GM21526 (cell line): ENCODE results near the gene ATAD3C.
"Not testable (repeated sequence)": the region's sequence is repeated elsewhere in the genome, so short reads cannot be mapped to it uniquely, and the experiment has no call there.

Experiments used
- ATAC-seq: cut with Tn5 transposase; IDR thresholded peaks from one replicate; pipeline ENCODE4 v1.9.1; 2021; ENCODE audit warnings: moderate library complexity; ENCODE audit not compliant: unreplicated experiment, low FRiP score

Gene ATAD3C

GRCh38 chr1:1440262-1441001, 9.1 kb upstream of the ATAD3C start:
- no peak for ATAC-seq

GRCh38 chr1:1441002-1441888, 8.2 kb upstream of the ATAD3C start:
- ATAC-seq = no peak

GRCh38 chr1:1442069-1442770, 7.3 kb upstream of the ATAD3C start:
- ATAC-seq = no peak

GRCh38 chr1:1446631-1447030, 2.9 kb upstream of the ATAD3C start:
- ATAC-seq = not testable (repeated sequence)

DNA sequence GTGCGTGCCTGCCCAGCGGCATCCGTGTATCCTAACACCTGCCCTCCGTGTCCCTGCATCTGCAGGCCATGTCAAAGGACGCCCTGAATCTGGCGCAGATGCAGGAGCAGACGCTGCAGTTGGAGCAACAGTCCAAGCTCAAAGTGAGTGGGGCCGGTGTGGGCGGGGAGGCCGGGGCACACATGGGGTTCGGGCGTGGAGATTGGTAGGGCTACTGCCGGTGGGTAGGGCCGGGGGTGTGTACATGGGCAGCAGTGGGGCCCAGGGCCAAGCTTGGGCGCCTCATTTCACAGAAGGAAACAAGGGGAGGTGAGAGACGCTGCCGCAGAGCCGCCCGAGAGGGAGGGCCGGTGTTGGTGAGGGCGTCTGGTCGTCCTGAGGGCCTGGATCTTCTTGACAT, 1.1 kb downstream of the ATAD3C start:
- ATAC-seq = not testable (repeated sequence)

DNA sequence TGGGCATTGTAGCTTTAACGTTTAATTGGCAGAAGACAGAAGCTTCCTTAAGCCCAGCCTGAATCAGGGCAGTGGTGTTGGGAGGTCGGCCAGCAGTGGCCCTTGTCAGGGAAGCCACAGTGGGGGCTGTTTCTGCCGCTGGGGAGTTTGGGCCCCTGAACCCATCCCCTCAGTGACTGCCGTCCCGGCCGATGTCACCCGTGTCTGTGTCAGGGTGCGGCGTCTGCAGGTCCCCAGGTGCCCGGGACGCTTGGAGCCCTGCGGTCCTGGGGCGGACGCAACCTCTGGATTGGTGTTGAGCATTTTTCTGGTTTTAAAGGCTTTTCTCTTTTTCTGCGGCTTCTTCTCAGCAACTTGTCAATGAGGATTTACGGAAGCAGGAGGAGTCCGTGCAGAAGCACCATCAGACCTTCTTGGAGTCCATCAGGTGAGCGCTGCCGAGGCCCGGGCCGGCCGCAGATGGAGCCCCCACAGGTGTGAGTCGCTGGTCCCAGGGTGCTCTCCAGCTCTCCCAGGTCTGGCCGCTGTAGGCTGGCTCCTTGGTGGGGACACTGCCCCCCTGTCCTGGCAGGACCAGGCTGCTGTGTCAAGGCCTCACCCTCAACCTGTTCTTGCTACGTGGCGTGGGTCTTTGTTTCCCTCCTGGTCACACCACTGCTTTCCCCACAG, 2.3 kb downstream of the ATAD3C start:
- ATAC-seq = no peak

GRCh38 chr1:1452365-1452739, 2.9 kb downstream of the ATAD3C start:
- not testable (repeated sequence) for ATAC-seq

DNA sequence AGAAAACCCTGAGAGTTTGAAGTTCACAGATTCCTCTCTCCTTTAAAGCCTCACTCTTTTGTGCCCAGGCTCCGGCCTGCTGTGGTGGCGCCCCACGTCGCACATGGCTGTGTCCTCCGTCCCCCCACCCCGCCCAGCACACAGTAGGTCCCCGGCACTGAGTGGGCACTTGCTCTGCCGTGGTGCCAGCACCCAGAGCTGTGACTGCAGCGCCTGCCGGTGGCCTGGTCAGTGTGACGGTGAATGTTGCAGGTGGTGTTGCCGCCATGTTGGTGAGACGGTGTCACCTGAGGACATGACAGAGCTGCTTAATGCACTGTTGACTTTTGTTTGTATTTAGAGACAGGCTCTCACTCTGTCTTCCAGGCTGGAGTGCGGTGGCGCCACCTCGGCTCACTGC, 3.4 kb downstream of the ATAD3C start:
- no peak for ATAC-seq

- ATAC-seq = not testable (repeated sequence)
Measured at GRCh38 chr1:1454286-1455056, 5.0 kb downstream of the ATAD3C start.

- ATAC-seq = no peak
Measured at GRCh38 chr1:1455366-1455884, 5.9 kb downstream of the ATAD3C start.

DNA sequence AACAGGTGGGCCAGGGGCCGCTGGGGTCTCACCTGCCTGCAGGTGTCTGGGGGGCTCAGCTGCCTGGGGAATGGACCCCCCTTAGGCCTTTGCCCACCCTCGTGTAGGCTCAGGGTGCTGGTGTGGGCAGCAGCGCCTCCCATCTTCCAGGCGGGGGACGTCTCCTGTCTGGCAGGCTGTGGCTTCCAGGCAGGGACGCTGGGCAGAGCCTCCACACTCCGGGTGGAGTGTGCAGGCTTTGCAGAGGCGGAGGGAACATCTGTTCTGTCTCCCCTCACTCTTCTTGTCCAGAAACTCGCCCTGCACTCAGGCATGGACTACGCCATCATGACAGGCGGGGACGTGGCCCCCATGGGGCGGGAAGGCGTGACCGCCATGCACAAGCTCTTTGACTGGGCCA, 6.4 kb downstream of the ATAD3C start:
- ATAC-seq = not testable (repeated sequence)

DNA sequence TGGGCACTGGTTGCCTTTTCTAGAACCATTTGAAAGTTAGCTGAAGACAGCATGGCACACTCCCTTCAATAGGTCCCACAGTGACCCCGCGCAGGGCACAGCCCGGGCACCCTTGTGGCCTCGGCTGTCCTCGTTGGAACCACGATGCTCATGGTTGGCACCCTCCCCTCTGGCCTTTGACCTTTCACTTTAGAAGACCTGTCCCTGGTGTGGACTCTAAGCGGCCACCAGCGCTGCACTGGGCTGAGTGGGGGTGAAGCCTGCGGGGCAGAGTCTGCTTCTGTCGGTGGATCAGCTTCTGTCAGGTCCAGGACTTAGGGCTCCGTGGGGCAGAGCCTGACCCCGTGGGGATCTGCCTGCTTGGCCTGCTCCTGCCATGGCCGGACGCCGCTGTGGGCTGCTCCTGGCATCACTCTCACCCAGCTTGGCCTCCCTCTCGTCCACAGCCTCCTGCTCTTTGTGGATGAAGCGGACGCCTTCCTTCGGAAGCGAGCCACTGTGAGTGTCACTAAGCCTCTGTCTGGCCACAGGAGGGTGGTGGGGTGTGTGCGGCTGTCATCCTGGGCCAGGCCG, 7.3 kb downstream of the ATAD3C start:
- not testable (repeated sequence) for ATAC-seq

GRCh38 chr1:1459156-1459555, 9.7 kb downstream of the ATAD3C start:
- not testable (repeated sequence) for ATAC-seq

- not testable (repeated sequence) for ATAC-seq
Measured at GRCh38 chr1:1459711-1460110, 10.2 kb downstream of the ATAD3C start.

DNA sequence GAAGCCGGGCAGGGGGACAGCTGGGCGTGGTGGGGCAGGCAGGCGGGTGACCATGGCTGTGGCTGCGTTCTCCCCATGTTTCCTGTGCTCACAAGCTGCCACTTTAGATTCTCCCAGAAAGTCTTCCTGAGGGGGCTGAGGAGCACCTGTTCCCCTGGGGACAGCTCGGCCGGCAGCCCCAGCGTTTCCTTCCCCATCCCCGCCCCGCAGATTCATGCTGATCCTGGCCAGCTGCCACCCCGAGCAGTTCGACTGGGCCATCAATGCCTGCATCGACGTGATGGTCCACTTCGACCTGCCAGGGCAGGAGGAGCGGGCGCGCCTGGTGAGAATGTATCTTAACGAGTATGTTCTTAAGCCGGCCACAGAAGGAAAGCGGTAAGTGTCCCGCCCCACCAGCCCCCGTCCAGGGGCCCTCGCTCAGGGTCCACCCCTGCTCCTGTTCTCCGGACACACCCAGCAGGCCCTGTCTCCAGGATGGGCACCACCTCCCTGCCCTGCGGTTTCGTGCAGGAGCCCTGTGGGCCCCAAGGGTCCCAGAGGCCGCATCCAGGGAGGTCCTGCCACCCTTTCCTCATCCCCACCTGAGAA, 11.1 kb downstream of the ATAD3C start:
- no peak for ATAC-seq

- no peak for ATAC-seq
Measured at GRCh38 chr1:1461721-1462317, 12.3 kb downstream of the ATAD3C start.

DNA sequence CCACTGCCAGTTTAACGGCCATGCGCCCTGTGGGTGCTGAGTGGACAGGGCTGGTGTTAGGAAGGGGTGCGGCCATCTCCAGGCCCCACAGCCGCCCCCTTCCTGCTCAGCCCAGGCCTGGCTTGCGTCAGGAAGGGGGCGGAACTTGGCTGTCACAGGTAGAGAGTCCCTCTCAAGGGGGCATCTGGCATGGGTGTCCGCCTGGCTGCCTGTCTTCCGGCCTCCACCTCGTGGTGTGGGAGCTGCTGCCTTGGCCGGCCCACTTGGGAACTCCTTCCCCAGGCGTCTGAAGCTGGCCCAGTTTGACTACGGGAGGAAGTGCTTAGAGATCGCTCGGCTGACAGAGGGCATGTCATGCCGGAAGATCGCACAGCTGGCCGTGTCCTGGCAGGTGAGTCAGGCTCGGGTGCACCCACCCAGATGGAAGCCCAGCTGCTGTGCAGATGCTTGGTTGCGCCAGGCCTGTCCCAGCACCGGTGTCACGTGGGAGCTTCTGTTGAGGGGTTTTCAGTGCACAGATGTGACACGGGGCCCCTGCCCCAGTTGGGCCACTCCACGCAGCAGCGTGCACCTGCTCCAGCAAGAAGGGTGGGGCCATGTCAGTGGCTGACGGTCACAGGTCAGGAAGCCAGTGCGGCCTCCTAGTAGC, 13.0 kb downstream of the ATAD3C start:
- no peak for ATAC-seq

- ATAC-seq = no peak
Measured at GRCh38 chr1:1463312-1463711, 13.8 kb downstream of the ATAD3C start.
